Esophagus squamous epithelium (tissue), 5 donors: Measurements from ENCODE around the gene RNF181. TPM values are rescaled to one million over a fixed set of nuclear protein-coding genes. Genes with fewer than 3 reads are reported as not detected.
A peak's percentile ranks its signal among the peaks of the same experiment; 100 is the strongest.

Experiments used
- DNase-seq: peaks from one replicate; lab custom pipeline; 2025; lab: John Stamatoyannopoulos, UW
- H3K27ac ChIP-seq, 4 donors: fragments of 200-600 bp; sonication (generic); one replicate each; pipeline ENCODE4 v1.5.1; 2016 to 2019; ENCODE audit warnings: mild to moderate bottlenecking in 1 of 4
- H3K27me3 ChIP-seq, 4 donors: fragments of 200-600 bp; sonication (generic); 1 replicate in 3 of 4; 2 replicates in 1 of 4; pipeline versions ENCODE4 v1.5.1 to v1.6.0; 2017 to 2021; ENCODE audit warnings: antibody characterized with exemption in 1 of 4
- H3K36me3 ChIP-seq, 3 donors: fragments of 200-600 bp; sonication (generic); one replicate each; pipeline ENCODE4 v1.5.1; 2016 to 2019
- H3K4me1 ChIP-seq, 3 donors: fragments of 200-600 bp; sonication (generic); one replicate each; pipeline ENCODE4 v1.5.1; 2017 to 2019
- H3K4me3 ChIP-seq, 4 donors: fragments of 200-600 bp; sonication (generic); 1 replicate in 3 of 4; 2 replicates in 1 of 4; pipeline ENCODE4 v1.5.1; 2016 to 2019; ENCODE audit warnings: mild to moderate bottlenecking in 2 of 4, moderate library complexity in 1 of 4
- H3K9me3 ChIP-seq, 3 donors: fragments of 200-600 bp; sonication (generic); one replicate each; pipeline ENCODE4 v1.5.1; 2016 to 2019
- CTCF ChIP-seq, 6 experiments: fragments of 450-650 bp in 4 of 6; fragments of 200-600 bp in 2 of 6; sonication (generic) in 2 of 6; IDR thresholded peaks; one replicate each; pipeline ENCODE4 v1.5.1; 2016 to 2019; ENCODE audit warnings: antibody characterized with exemption in 6 of 6, mild to moderate bottlenecking in 4 of 6, moderate library complexity in 4 of 6
- POLR2A ChIP-seq, 4 donors: fragments of 450-650 bp; IDR thresholded peaks; one replicate each; pipeline ENCODE4 v1.6.1; 2017; ENCODE audit warnings: antibody characterized with exemption in 4 of 4, mild to moderate bottlenecking in 4 of 4, moderate library complexity in 3 of 4
- WGBS, 2 donors: methylation state at CpG; one replicate each; pipeline ENCODE4 v1.1.5; 2018; 5-methylcytosine and 5-hydroxymethylcytosine counted together
- intact Hi-C: fragments of 100-400 bp; cut with DNase I; formaldehyde crosslinking; loops from one replicate; pipeline ENCODE4 v1.15.0; 2022
- total RNA-seq, 4 donors: library from RNA; depleted of rRNA; stranded (reverse); fragments of >200 nt; gene quantifications; one replicate each; pipeline ENCODE4 v1.1.0, GENCODE V29; 2016
- donor health status: DM: yes; HTN: yes; CAD: no.

The RNF181 gene, protein sequence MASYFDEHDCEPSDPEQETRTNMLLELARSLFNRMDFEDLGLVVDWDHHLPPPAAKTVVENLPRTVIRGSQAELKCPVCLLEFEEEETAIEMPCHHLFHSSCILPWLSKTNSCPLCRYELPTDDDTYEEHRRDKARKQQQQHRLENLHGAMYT
- 100 to 1,000 TPM in 3 of 4 donors, 10 to 100 TPM in 1; 88.3 to 128 (median 115) TPM for total RNA-seq

GRCh38 chr2:85595301-85596025 lies at the start of gene RNF181:
TSS of gene RNF181 (plus strand) at chr2:85595745. CDS start at chr2:85595764, 19 bp downstream.
- H3K9me3 ChIP-seq, result no peaks in the 10 kb centered on the region
- peak; percentile 88 for DNase-seq
- peaks cover 8 to 41% (median 12%) of the 10 kb centered on the region in 3 donors for H3K36me3 ChIP-seq
- H3K4me3 ChIP-seq, result peak within 1 kb of the TSS; percentile 82 to 95 (median 90)
- intact Hi-C loops, result no loop called here
- WGBS, 2 donors, result 0 to 1% methylated on average over 24 to 25 of the region's 47 CpGs
- H3K27ac ChIP-seq, result peak within 1 kb of the TSS; percentile 92 to 95 (median 94)
- H3K27me3 ChIP-seq, result no peaks in the 10 kb centered on the region
- H3K4me1 ChIP-seq, result peaks cover 30 to 70% (median 32%) of the 10 kb centered on the region in 3 donors
- no peak for TF ChIP-seq CTCF (IDR thresholded peaks at IDR 0.05)
- peak in 2 of 4 donors; percentile 72 to 88 for TF ChIP-seq POLR2A (IDR thresholded peaks at IDR 0.05)

GRCh38 chr2:85545780-85546240 lies 49.7 kb upstream of the RNF181 start:
- H3K9me3 ChIP-seq, result no peaks in the 10 kb centered on the region
- WGBS, 2 donors, result 40 to 67% methylated on average over 5 of the region's 5 CpGs
- H3K36me3 ChIP-seq, result peaks cover 19 to 92% (median 30%) of the 10 kb centered on the region in 3 donors
- H3K4me1 ChIP-seq, result peaks cover 19 to 68% (median 36%) of the 10 kb centered on the region in 3 donors
- intact Hi-C loops, result no loop called here
- TF ChIP-seq CTCF (IDR thresholded peaks at IDR 0.05) (no peak), POLR2A (IDR thresholded peaks at IDR 0.05) (no peak)
- H3K27ac ChIP-seq, result peak overlapping the region in 3 of 4 donors; percentile 26 to 68 (median 61)
- no peaks in the 10 kb centered on the region for H3K27me3 ChIP-seq
- H3K4me3 ChIP-seq, result no peak overlapping the region
- DNase-seq, result no peak

- H3K27me3 ChIP-seq, result no peaks in the 10 kb centered on the region
- peaks cover 17 to 92% (median 27%) of the 10 kb centered on the region in 3 donors for H3K36me3 ChIP-seq
Observed at GRCh38 chr2:85547089-85547858, 48.3 kb upstream of the RNF181 start.

DNA sequence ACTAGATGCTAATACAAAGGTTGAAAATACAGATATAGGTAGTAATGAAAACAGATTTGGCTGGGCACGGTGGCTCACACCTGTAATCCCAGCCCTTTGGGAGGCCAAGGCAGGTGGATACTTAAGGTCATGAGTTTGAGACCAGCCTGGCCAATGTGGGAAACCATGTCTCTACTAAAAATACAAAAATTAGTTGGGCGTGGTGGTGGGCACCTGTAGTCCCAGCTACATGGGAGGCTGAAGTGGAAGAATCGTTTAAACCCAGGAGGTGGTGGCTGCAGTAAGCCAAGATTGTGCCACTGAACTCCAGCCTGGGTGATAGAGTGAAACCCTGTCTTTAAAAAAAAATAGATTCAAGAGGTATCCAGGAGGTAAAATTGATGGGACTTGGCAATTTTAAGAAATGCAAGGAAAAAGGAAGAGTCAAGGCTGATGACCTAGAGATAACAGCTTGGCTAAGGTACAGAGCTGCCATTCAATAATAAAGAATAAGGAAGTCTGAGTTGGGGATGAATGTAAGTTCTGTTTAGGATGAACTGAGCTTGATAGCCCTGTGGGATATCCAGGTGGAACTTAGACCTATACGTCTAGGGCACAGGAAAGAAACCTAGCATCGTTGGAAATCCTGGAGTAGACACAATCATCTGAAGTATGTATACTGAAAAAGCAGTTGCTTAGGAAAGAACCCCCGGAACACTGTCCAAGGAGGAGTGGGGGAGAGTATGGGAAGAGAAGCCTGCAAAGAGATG lies 47.5 kb upstream of the RNF181 start:
- no peak for DNase-seq

More at GRCh38 chr2:85547089-85547858, 48.3 kb upstream of the RNF181 start:
- Histone ChIP-seq H3K9me3 (no peaks in the 10 kb centered on the region), H3K4me1 (peaks cover 9 to 60% (median 22%) of the 10 kb centered on the region in 3 donors), H3K27ac (peak overlapping the region; percentile 39 to 68 (median 58)), H3K4me3 (no peak overlapping the region)
- no peak for TF ChIP-seq CTCF (IDR thresholded peaks at IDR 0.05)
- TF ChIP-seq POLR2A (IDR thresholded peaks at IDR 0.05), result no peak
- intact Hi-C loops, result no loop called here
- DNase-seq, result no peak
- 90 to 100% methylated on average over 1 of the region's 1 CpG for WGBS, 2 donors

More for the DNA sequence above, 47.5 kb upstream of the RNF181 start:
- WGBS, 2 donors, result 74 to 78% methylated on average over 6 of the region's 6 CpGs
- no peaks in the 10 kb centered on the region for H3K9me3 ChIP-seq
- H3K4me1 ChIP-seq, result peaks cover 3 to 55% (median 14%) of the 10 kb centered on the region in 3 donors
- H3K27ac ChIP-seq, result peak overlapping the region in 3 of 4 donors; percentile 56 to 68 (median 61)
- intact Hi-C loops, result no loop called here
- no peak for TF ChIP-seq CTCF (IDR thresholded peaks at IDR 0.05)
- no peak for TF ChIP-seq POLR2A (IDR thresholded peaks at IDR 0.05)
- no peaks in the 10 kb centered on the region for H3K27me3 ChIP-seq
- H3K4me3 ChIP-seq, result no peak overlapping the region
- peaks cover 17 to 92% (median 25%) of the 10 kb centered on the region in 3 donors for H3K36me3 ChIP-seq
